GM19043 (cell line): Measurements from ENCODE around the gene COL6A1.

Experiments
- ATAC-seq: cut with Tn5 transposase; IDR thresholded peaks from one replicate; pipeline ENCODE4 v1.9.1; 2021; ENCODE audit warnings: low read depth; ENCODE audit not compliant: unreplicated experiment

The COL6A1 gene

GRCh38 chr21:45980271-45980670, 1.3 kb upstream of the COL6A1 start:
- ATAC-seq = no peak

DNA sequence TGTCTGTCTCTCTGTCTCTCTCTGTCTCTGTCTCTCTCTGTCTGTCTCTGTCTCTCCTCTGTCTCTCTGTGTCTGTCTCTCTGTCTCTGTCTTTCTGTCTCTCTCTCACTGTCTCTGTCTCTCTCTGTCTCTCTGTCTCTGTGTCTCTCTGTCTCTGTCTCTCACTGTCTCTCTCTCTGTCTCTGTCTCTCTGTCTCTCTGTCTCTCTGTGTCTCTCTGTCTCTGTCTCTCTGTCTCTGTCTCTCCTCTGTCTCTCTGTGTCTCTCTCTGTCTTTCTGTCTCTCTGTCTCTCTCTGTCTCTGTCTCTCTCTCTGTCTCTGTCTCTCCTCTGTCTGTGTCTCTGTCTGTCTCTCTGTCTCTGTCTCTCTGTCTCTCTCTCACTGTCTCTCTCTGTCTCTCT, 873 bp upstream of the COL6A1 start:
- ATAC-seq = no peak

DNA sequence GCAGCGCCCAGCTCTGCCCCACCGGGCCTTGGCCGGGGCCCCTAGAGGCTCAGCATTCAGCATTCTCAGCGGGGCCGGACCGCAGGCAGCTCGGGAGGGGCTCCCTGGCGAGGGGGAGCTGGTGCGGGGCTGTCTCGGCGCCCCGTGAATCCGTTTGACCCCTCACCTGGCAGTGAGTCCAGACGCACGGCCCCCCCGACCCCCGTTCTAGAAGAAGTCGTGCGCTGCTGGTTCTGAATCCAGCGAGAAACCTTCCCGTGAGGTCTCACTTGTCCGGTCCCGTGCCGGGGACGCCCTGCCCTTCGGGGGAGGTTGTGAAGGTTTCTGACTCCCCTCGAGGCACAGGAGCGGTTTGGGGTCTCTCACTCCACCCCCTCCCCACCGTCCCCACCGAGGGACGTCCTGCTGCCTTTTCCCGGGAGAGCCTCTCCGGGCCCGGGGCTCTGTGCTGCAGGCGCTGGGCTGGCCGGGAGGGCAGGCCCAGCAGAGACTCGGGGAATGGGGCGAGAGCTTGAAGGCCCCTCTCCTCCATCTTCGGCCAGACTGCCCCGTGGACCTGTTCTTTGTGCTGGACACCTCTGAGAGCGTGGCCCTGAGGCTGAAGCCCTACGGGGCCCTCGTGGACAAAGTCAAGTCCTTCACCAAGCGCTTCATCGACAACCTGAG, 655 bp downstream of the COL6A1 start:
- no peak for ATAC-seq

DNA sequence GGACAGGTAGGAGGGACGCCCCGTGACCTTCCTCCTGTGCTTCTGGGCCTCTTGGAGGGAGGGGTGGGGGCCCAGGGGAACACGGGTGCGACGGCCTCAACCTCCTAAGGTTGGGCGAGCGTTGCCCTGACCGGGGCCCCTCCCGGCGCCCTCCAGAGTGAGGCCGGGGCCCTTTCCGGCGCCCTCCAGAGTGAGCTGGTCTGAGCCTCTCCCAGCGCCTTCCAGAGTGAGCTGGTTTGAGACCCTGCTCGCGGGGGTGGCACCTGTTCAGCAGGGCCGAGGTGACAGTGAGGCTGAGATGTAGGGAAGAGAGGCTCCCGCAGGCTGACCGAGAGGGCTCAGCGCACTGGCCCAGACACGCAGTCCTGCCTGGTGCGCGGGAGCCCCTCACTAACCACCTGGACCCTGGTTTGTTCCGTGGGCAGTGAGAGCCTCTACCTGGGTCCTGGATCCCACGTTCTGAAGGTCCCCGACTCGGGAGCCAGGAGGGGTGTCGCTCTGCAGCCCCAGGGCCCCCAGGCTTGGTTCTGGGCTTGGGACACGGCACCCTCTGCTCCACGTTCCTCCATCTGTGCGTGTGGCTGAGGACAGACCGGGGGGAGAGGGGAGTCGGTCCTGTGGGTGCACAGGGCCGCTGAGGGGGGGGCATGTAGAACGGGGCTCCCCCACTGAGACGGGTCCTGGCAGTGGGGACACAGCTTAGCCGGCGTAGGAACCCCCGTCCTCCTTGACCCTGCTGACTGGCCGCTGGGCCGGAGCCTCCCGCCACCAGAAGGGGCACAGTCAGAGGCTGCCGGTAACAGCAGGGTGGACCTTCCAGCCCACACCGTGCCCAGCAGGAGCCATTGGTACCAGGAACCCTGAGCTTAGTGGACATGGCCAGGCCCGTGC, 1.4 kb downstream of the COL6A1 start:
- ATAC-seq = no peak

DNA sequence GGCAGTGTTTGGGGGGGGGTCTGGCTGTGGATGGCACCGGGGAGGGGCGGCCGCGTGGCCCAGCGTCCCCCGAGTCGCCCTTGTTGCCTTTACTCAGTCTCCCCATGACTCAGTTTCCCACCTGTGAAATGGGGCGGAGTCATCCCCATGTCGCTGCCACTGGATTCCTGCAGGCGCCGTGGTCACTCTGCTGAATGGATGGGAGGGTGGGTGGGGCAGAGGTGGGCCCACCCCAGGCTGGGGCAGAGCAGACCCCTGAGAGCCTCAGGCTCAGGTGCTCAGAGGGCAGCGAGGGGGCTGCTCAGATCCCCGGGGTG, 2.0 kb downstream of the COL6A1 start:
- no peak for ATAC-seq

DNA sequence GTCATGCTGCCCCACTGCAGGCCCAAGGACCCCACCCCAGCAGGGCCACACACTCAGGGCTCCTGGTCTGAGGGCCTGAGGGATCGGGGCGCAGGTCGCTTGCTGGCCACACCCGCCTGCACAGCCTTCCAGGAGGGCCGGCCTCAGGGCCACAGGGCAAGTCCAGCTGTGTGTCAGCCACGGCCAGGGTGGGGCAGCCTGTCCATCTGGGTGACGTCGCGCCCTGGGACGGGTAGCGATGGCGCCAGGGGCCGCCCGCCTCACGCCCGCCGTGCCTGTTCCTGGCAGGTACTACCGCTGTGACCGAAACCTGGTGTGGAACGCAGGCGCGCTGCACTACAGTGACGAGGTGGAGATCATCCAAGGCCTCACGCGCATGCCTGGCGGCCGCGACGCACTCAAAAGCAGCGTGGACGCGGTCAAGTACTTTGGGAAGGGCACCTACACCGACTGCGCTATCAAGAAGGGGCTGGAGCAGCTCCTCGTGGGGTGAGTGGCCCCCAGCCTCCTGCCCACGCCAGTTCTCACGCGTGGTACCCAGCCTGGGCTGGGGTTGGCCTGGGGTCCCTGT, 2.5 kb downstream of the COL6A1 start:
- ATAC-seq = no peak

DNA sequence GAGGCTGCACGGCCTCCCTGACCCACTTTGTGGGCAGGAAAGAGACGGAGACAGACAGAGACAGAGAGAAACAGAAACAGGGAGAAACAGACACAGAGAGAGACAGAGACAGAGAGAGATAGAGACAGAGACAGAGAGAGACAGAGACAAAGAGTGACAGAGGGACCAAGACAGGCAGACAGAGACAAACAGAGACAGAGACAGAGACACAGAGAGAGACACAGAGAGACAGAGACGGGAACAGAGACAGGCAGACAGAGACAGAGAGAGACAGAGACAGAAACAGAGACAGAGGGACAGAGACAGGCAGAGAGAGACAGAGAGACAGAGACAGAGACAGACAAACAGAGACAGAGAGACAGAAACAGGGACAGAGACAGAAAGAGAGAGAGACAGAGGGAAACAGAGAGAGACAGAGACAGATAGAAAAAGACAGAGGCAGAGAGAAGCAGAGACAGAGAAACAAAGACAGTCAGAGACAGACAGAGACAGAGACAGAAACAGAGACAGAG, 3.1 kb downstream of the COL6A1 start:
- ATAC-seq = no peak

DNA sequence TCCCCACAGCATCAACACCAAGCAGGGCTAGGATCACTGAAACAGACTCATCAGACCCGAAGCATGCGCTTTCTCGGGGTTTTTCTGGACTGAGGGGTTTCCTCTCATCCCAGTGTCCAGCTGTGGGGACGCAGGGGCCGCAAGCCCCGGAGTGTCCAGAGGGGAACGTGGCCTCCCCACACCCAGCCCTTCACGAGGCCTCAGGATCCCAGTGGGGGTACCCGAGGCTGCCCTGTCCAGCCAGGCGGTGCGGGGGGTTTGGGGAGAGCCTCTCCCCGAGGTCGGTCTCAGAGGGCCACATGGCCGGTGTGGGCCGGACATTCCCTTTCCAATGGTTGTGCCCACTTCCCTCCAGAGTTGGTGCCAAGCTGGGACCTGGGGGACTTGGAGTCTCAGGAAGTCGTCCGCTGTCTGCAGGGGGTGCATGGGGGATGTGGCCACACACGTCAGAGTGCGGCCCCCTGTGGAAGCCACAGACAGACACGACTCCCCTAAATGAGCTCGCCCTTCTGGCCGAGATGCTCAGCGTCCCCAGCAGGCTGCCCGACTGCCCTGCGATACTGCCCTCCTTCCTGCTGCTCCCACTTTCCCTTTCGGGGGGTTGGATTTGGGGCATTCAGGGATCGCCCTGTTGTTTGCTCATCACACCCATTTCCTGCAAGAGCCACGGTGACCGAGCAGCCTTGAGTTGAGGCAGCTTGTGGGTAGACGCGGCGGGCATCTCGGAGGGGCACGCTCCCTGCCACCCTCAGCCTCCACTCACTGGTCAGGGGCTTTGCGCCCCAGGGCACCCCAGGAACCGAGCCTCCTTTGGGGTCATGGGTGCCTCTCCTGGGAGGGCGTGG, 4.1 kb downstream of the COL6A1 start:
- ATAC-seq = no peak

- no peak for ATAC-seq
These were observed 4.9 kb downstream of the COL6A1 start for GRCh38 chr21:45986316-45987051.

DNA sequence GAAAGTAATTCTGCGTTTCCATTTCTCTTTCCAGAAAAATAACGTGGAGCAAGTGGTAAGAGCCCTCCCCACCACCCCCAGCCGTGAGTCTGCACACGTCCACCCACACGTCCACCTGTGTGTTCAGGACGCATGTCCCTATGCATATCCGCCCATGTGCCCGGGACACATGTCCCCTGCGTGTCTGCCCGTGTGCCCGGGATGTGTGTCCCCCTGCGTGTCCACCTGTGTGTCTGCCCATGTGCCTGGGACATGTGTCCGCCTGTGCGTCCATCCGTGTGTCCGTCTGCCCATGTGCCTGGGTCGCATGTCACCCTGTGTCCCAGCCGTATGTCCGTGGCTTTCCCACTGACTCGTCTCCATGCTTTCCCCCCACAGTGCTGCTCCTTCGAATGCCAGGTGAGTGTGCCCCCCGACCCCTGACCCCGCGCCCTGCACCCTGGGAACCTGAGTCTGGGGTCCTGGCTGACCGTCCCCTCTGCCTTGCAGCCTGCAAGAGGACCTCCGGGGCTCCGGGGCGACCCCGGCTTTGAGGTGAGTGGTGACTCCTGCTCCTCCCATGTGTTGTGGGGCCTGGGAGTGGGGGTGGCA, 5.6 kb downstream of the COL6A1 start:
- ATAC-seq = no peak

DNA sequence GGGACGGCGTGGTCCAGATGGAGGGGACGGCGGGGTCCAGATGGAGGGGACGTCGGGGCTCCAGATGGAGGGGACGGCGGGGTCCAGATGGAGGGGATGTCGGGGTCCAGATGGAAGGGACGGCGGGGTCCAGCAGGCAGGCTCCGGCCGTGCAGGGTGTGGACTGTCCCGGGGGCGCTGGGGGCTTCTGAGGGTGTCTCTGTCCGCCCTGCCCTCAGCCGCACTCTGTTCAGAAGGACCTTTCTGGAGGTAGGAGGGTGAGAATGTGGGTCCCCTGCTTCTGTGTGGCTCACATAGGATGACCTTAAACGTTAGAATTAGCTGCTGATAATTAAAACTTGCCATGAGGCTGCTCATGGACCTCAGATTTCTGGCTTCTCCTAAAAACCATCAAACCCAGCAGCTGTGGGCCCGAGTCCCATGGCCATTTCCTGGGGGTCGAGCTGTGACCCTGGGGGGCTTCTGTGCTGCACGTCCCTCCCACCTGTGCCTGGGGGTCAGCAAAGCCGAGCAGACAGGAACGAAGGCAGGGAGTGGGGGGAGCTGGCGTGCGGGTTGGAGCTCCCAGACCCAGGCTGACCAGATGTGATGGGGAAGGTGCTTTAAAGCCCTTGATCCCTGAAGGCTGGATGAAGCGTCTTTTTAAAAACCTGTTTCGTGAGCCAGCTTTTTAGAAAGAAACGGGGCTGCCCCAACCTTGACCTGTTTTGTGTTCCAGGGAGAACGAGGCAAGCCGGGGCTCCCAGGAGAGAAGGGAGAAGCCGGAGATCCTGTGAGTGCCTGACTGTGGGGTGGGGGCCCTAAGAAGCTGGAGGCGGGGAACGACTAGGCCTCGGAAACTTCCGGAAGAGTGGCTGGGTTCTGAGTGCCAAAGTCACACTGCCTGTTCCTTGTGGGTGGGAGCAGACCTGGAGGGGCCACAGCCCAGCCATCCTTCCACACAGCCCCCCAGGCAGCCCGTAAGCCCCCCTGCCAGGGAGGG, 7.1 kb downstream of the COL6A1 start:
- ATAC-seq = no peak

GRCh38 chr21:45989355-45990048, 7.9 kb downstream of the COL6A1 start:
- ATAC-seq = no peak

- no peak for ATAC-seq
These were observed 8.6 kb downstream of the COL6A1 start for GRCh38 chr21:45990049-45990711.

DNA sequence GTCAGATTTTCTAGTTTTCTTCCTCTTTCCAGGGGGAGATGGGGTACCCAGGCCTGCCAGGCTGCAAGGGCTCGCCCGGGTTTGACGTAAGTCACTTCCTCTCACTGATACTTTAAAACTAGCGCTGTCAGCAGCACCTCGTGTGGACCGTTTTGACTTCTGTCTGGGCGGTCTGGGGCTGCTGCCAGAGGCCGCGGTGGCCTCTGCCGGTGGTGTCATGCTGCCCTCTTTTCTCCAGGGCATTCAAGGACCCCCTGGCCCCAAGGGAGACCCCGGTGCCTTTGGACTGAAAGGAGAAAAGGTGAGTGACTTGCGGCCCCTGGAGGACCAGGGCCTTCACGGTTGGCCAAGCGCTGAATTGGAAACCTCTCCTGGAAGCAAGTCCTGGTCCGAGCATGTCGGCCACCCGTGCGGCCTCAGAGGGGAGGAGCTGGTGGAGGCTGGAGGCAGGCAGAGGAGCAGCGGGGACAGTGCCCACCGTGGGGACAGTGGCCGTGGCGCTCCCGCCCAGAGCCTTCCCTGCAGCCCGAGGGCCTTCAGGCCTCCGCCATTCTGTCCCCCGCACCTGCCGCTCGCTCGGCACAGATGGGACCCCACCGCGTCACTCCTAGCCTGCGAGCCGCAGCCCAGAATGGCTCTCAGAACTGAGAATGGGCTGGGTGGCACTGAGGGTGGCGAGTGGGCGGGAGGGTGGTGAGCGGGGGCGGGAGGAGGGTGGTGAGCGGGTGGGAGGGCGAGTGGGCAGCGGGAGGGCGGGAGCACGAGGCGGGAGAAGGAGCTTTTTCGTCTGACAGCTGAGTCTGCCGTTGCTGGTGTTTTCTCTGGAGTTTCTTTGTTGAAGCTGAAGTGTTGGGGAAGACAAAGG, 9.4 kb downstream of the COL6A1 start:
- ATAC-seq = no peak

- no peak for ATAC-seq
These were observed 10.2 kb downstream of the COL6A1 start for GRCh38 chr21:45991606-45992300.
